HG03460 (cell line): ENCODE data around the gene SLC25A34.

Experiments
- ATAC-seq: cut with Tn5 transposase; IDR thresholded peaks from one replicate; pipeline ENCODE4 v1.9.1; 2021; ENCODE audit not compliant: unreplicated experiment

The SLC25A34 gene

GRCh38 chr1:15751717-15752116, 15.7 kb downstream of the SLC25A34 start:
- no peak for ATAC-seq

GRCh38 chr1:15753776-15754175, 17.7 kb downstream of the SLC25A34 start:
- no peak for ATAC-seq

- ATAC-seq = no peak
Measured at GRCh38 chr1:15755021-15755645, 19.1 kb downstream of the SLC25A34 start.

- ATAC-seq = no peak
Measured at GRCh38 chr1:15755646-15756040, 19.6 kb downstream of the SLC25A34 start.

- ATAC-seq = no peak
Measured at GRCh38 chr1:15756143-15757015, 20.3 kb downstream of the SLC25A34 start.

GRCh38 chr1:15757016-15757543, 21.0 kb downstream of the SLC25A34 start:
- no peak for ATAC-seq

- ATAC-seq = no peak
Measured at GRCh38 chr1:15757575-15758342, 21.7 kb downstream of the SLC25A34 start.

GRCh38 chr1:15758343-15758931, 22.4 kb downstream of the SLC25A34 start, which contains the start of gene FBLIM1:
TSS of gene FBLIM1 (plus strand) at chr1:15758795. CDS start at chr1:15764984, 6,189 bp downstream.
- ATAC-seq = no peak

- ATAC-seq = no peak
Measured at GRCh38 chr1:15758953-15759661, 23.0 kb downstream of the SLC25A34 start.

- ATAC-seq = no peak
Measured at GRCh38 chr1:15760520-15761211, 24.6 kb downstream of the SLC25A34 start.

- ATAC-seq = no peak
Measured at GRCh38 chr1:15761366-15762128, 25.5 kb downstream of the SLC25A34 start.

- ATAC-seq = no peak
Measured at GRCh38 chr1:15762546-15762945, 26.5 kb downstream of the SLC25A34 start.

- no peak for ATAC-seq
Measured at GRCh38 chr1:15764269-15764764, 28.3 kb downstream of the SLC25A34 start.

- no peak for ATAC-seq
Measured at GRCh38 chr1:15764890-15765289, 28.8 kb downstream of the SLC25A34 start.

GRCh38 chr1:15765495-15766194, 29.6 kb downstream of the SLC25A34 start:
- ATAC-seq = no peak

GRCh38 chr1:15767941-15768340, 31.9 kb downstream of the SLC25A34 start:
- ATAC-seq = no peak

GRCh38 chr1:15768388-15768787, 32.3 kb downstream of the SLC25A34 start:
- ATAC-seq = no peak

GRCh38 chr1:15770313-15770962, 34.4 kb downstream of the SLC25A34 start:
- no peak for ATAC-seq
